ENCODE data around the gene TMEM91.

The TMEM91 gene

GRCh38 chr19:41416194-41416674 is 39.9 kb downstream of the TMEM91 start:
- H3K4me3 ChIP-seq (ENCODE audit: low read depth, low read length, poor library complexity, severe bottlenecking) = no peak overlapping the region
- no peaks in the 10 kb centered on the region for H3K27me3 ChIP-seq (ENCODE audit: insufficient read depth, low read length)
- no peak for TF ChIP-seq EZH2 (IDR thresholded peaks at IDR 0.05; ENCODE audit: borderline replicate concordance, low read length)
- no peak for TF ChIP-seq CTCF (IDR thresholded peaks at IDR 0.05; ENCODE audit: low read length)
- H3F3A ChIP-seq (ENCODE audit: insufficient read depth, low read length) = no peaks in the 10 kb centered on the region
- no peaks in the 10 kb centered on the region for H4K20me1 ChIP-seq (ENCODE audit: insufficient read depth, low read length)
- no peaks in the 10 kb centered on the region for H3K9me3 ChIP-seq (ENCODE audit: low read length)
- H3K9ac ChIP-seq (ENCODE audit: low read length) = no peak overlapping the region
- H3K4me2 ChIP-seq (ENCODE audit: low read length) = no peak overlapping the region
- peaks cover 60% of the 10 kb centered on the region for H3K36me3 ChIP-seq (ENCODE audit: insufficient read depth, low read length)
- no peak overlapping the region for H2AFZ ChIP-seq (ENCODE audit: low read length)
- no peaks in the 10 kb centered on the region for H3K9me2 ChIP-seq (ENCODE audit: low read depth, low read length)
- no peak overlapping the region for H3K27ac ChIP-seq (ENCODE audit: low read depth, low read length, poor library complexity, severe bottlenecking)
- H3K4me1 ChIP-seq (ENCODE audit: insufficient read depth, low read length, severe bottlenecking) = no peaks in the 10 kb centered on the region
- no peaks in the 10 kb centered on the region for H3K79me2 ChIP-seq (ENCODE audit: insufficient read depth, low read length)

- H3K27me3 ChIP-seq (ENCODE audit: insufficient read depth, low read length) = no peaks in the 10 kb centered on the region
- H3K4me1 ChIP-seq (ENCODE audit: insufficient read depth, low read length, severe bottlenecking) = no peaks in the 10 kb centered on the region
- no peaks in the 10 kb centered on the region for H4K20me1 ChIP-seq (ENCODE audit: insufficient read depth, low read length)
- H3K9ac ChIP-seq (ENCODE audit: low read length) = no peak overlapping the region
- H3K79me2 ChIP-seq (ENCODE audit: insufficient read depth, low read length) = no peaks in the 10 kb centered on the region
- H3K4me2 ChIP-seq (ENCODE audit: low read length) = no peak overlapping the region
- TF ChIP-seq EZH2 (IDR thresholded peaks at IDR 0.05; ENCODE audit: borderline replicate concordance, low read length) (no peak), CTCF (IDR thresholded peaks at IDR 0.05; ENCODE audit: low read length) (no peak)
- H3K27ac ChIP-seq (ENCODE audit: low read depth, low read length, poor library complexity, severe bottlenecking) = no peak overlapping the region
- no peaks in the 10 kb centered on the region for H3K9me2 ChIP-seq (ENCODE audit: low read depth, low read length)
- no peak overlapping the region for H3K4me3 ChIP-seq (ENCODE audit: low read depth, low read length, poor library complexity, severe bottlenecking)
- no peak overlapping the region for H2AFZ ChIP-seq (ENCODE audit: low read length)
- no peaks in the 10 kb centered on the region for H3K9me3 ChIP-seq (ENCODE audit: low read length)
- H3K36me3 ChIP-seq (ENCODE audit: insufficient read depth, low read length) = peaks cover 53% of the 10 kb centered on the region
- H3F3A ChIP-seq (ENCODE audit: insufficient read depth, low read length) = no peaks in the 10 kb centered on the region
Measured at GRCh38 chr19:41420101-41420880, 44.0 kb downstream of the TMEM91 start.

GRCh38 chr19:41421314-41421713 is 45.0 kb downstream of the TMEM91 start:
- H3K4me2 ChIP-seq (ENCODE audit: low read length) = no peak overlapping the region
- H3K79me2 ChIP-seq (ENCODE audit: insufficient read depth, low read length) = no peaks in the 10 kb centered on the region
- H3K4me1 ChIP-seq (ENCODE audit: insufficient read depth, low read length, severe bottlenecking) = no peaks in the 10 kb centered on the region
- no peak for TF ChIP-seq EZH2 (IDR thresholded peaks at IDR 0.05; ENCODE audit: borderline replicate concordance, low read length)
- TF ChIP-seq CTCF (IDR thresholded peaks at IDR 0.05; ENCODE audit: low read length) = no peak
- no peaks in the 10 kb centered on the region for H4K20me1 ChIP-seq (ENCODE audit: insufficient read depth, low read length)
- no peak overlapping the region for H2AFZ ChIP-seq (ENCODE audit: low read length)
- no peaks in the 10 kb centered on the region for H3K9me3 ChIP-seq (ENCODE audit: low read length)
- no peaks in the 10 kb centered on the region for H3F3A ChIP-seq (ENCODE audit: insufficient read depth, low read length)
- no peaks in the 10 kb centered on the region for H3K9me2 ChIP-seq (ENCODE audit: low read depth, low read length)
- H3K27me3 ChIP-seq (ENCODE audit: insufficient read depth, low read length) = no peaks in the 10 kb centered on the region
- peaks cover 61% of the 10 kb centered on the region for H3K36me3 ChIP-seq (ENCODE audit: insufficient read depth, low read length)
- H3K4me3 ChIP-seq (ENCODE audit: low read depth, low read length, poor library complexity, severe bottlenecking) = no peak overlapping the region
- no peak overlapping the region for H3K9ac ChIP-seq (ENCODE audit: low read length)
- no peak overlapping the region for H3K27ac ChIP-seq (ENCODE audit: low read depth, low read length, poor library complexity, severe bottlenecking)

All from OCI-LY1 (cell line).